Stimulated activated CD8-positive, alpha-beta memory T cell treated with anti-CD3 and anti-CD28 coated beads, Interleukin-4, amount 100 ng/mL, for 24 hours (primary cell): Measurements from ENCODE around the gene SMIM8.
A peak's percentile ranks its signal among the peaks of the same experiment; 100 is the strongest.
"Not testable (repeated sequence)": the region's sequence is repeated elsewhere in the genome, so short reads cannot be mapped to it uniquely, and the experiment has no call there.

Experiments
- DNase-seq: peaks from one replicate; pipeline ENCODE4 v3.0.0-alpha.2; 2020; ENCODE audit warnings: low read depth

SMIM8 gene

GRCh38 chr6:87322304-87323212 is at the start of gene SMIM8:
SMIM8 (plus strand) TSS chr6:87322588; CDS start chr6:87337032, 14,444 bp downstream.
- DNase-seq = peak; percentile 83

GRCh38 chr6:87274660-87275274 is 47.6 kb upstream of the SMIM8 start:
- DNase-seq = no peak

- no peak for DNase-seq
Measured at GRCh38 chr6:87276624-87277023, 45.8 kb upstream of the SMIM8 start.

- no peak for DNase-seq
Measured at GRCh38 chr6:87277123-87277522, 45.3 kb upstream of the SMIM8 start.

DNA sequence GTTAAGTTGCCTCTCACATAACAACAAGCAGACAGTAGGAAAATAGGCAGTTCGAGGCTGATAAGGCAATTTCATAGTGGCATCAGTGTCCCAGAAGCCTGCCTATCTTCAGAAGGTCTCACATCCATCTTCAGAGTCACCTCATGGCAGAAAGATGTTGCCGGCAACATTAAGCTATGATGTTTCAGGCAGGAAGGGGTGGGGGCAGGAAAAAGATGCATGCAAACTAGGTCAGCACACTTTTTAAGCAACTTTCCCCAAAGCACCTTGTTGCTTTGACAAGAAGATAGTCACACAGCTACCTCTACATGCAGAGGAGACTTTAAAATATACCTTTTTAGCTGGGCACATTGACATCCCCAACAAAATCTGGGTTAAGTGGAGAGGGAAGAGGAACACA is 43.2 kb upstream of the SMIM8 start:
- DNase-seq = no peak

GRCh38 chr6:87281426-87281825 is 41.0 kb upstream of the SMIM8 start:
- DNase-seq = no peak

GRCh38 chr6:87282743-87283142 is 39.6 kb upstream of the SMIM8 start:
- DNase-seq = no peak

DNA sequence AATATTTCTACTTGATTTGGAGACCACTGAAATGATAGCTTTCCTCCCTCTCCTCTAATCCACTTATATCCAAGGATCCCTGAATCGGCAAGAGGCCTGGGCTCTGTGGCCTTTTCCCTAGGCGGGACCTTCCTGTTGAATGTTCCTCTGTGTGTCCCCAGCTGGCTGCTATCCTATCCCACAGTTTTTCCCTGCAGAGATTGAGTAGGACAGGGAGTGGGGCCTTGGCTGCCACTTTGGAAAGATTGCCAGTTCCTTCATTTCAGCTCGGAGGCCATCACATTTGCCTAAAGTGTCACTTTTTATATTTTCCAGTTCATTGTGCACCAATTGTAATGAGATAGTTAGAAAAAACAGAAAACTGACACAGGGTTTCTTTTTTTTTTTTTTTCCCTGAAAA is 38.9 kb upstream of the SMIM8 start:
- DNase-seq = no peak

DNA sequence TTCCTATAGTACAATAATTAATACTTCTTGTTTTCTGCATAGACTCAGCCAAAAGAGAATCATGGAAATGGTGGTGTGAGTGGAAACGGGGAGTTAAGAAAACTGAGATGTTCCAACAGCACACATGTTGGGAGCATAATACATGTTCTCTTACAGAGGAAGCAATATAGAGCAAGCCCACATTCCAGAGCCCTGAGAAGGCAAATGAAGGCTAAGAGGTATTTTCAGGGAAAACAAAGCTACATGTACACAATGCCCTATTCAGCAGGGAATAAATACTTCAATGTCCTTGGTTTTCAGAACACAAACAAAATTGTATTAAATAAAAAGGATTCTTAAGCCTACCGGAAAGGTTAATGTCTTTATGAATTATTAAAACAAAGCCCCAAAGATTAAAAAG is 35.1 kb upstream of the SMIM8 start:
- no peak for DNase-seq

- DNase-seq = no peak
Measured at GRCh38 chr6:87289571-87289970, 32.8 kb upstream of the SMIM8 start.

GRCh38 chr6:87291883-87292282 is 30.5 kb upstream of the SMIM8 start:
- no peak for DNase-seq

- DNase-seq = no peak
Measured at GRCh38 chr6:87293526-87293925, 28.9 kb upstream of the SMIM8 start.

- no peak for DNase-seq
Measured at GRCh38 chr6:87297119-87297518, 25.3 kb upstream of the SMIM8 start.

- DNase-seq = not testable (repeated sequence)
Measured at GRCh38 chr6:87301277-87301676, 21.1 kb upstream of the SMIM8 start.

GRCh38 chr6:87308970-87309369 is 13.4 kb upstream of the SMIM8 start:
- DNase-seq = no peak

GRCh38 chr6:87312860-87313259 is 9.5 kb upstream of the SMIM8 start:
- DNase-seq = no peak

DNA sequence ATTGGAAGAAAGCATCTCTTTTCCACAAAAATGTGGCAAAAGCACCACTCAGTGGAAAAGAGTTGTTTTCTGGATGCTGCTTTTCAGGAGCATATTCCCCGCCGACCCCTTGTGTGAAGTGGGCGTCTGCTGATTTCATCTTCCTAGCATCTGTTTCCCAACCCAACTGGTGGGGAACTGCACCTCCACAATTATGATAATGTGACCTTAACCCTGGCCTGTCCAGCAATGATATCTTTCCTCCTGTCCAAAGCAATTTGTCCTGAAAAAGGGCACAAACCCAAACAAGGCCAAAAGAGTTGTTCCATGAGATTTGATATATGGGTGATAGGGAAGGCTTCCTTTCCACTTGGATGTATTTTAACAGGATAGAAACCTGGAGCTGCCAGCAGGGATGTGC is 7.3 kb upstream of the SMIM8 start:
- no peak for DNase-seq

DNA sequence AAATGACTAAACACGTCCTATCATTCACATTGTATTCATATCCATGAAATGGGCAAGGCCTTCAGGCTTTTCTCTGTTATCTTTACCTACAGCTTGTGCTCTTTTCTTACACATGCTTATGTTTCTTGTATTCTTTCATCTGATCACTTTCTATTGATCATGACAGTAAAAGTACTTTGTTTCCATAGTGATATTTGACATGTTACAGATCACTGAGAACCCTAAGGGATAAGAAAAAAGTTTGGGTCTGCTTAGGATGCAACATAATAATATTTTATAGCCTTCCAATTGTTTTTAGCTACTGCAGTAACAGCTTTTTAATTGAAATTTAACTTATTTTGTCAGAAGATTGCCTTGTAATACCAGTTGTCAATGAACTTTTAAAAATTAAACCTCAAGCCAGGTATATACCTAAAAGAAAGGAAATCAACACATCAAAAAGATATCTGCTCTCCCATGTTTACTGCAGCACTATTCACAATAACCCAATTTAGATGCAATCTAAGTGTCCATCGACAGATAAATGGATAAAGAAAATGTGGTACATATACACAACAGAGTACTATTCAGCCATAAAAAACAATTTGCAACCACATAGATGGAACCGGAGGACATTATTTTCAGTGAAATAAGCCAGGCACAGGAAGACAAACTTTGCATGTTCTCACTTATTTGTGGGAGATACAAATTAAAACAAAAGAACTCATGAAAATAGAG is 3.0 kb upstream of the SMIM8 start:
- DNase-seq = no peak

GRCh38 chr6:87323880-87324279 is 1.5 kb downstream of the SMIM8 start:
- not testable (repeated sequence) for DNase-seq

DNA sequence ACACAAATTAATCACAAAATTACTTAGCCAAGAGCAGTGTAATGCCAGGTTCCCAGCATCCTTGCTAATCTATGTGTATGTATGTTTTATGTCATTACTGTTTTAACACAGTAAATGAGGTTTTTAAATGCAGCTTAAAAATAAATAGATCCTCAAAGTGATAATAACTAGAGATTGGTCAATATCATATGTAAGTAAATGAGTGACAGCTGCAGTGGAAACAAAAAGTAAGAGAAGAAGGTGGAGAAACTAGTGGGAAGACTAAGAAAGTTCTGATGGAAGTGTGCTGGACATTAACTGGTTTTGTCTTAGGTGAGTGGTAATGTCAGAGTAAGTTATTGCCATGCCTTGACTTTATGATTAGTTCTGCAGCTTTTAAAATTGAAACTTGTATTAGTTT is 8.6 kb downstream of the SMIM8 start:
- no peak for DNase-seq

- no peak for DNase-seq
Measured at GRCh38 chr6:87333033-87333432, 10.6 kb downstream of the SMIM8 start.

GRCh38 chr6:87333591-87334181 is 11.3 kb downstream of the SMIM8 start:
- DNase-seq = no peak
